Measurements from ENCODE around the gene GMPS.
A peak's percentile ranks its signal among the peaks of the same experiment; 100 is the strongest.
"Not testable (repeated sequence)": the region's sequence is repeated elsewhere in the genome, so short reads cannot be mapped to it uniquely, and the experiment has no call there.

Gene GMPS

GRCh38 chr3:155870133-155870944, at the start of gene GMPS:
Gene GMPS, plus strand, starts transcription at chr3:155870650. Its CDS starts 221 bp downstream, at chr3:155870871.
- DNase-seq: peak; percentile 80

- DNase-seq: not testable (repeated sequence)
Measured at GRCh38 chr3:155828490-155829098, 41.9 kb upstream of the GMPS start.

GRCh38 chr3:155835341-155836071, 34.9 kb upstream of the GMPS start:
- no peak for DNase-seq

GRCh38 chr3:155843569-155843968, 26.9 kb upstream of the GMPS start:
- no peak for DNase-seq

GRCh38 chr3:155846119-155846518, 24.3 kb upstream of the GMPS start:
- DNase-seq: no peak

GRCh38 chr3:155847993-155848392, 22.5 kb upstream of the GMPS start:
- DNase-seq: no peak

- DNase-seq: not testable (repeated sequence)
Measured at GRCh38 chr3:155849404-155849803, 21.0 kb upstream of the GMPS start.

- no peak for DNase-seq
Measured at GRCh38 chr3:155852341-155852740, 18.1 kb upstream of the GMPS start.

GRCh38 chr3:155853214-155854140, 17.0 kb upstream of the GMPS start:
- no peak for DNase-seq

- DNase-seq: peak; percentile 97
Measured at GRCh38 chr3:155854141-155854940, 16.1 kb upstream of the GMPS start, which contains the start of gene SLC33A1. Gene SLC33A1, minus strand, starts transcription at chr3:155854427. Its CDS starts 430 bp downstream, at chr3:155853997.

GRCh38 chr3:155859859-155860258, 10.6 kb upstream of the GMPS start:
- no peak for DNase-seq

GRCh38 chr3:155860424-155860823, 10.0 kb upstream of the GMPS start:
- not testable (repeated sequence) for DNase-seq

GRCh38 chr3:155861476-155862183, 8.8 kb upstream of the GMPS start:
- DNase-seq: no peak

GRCh38 chr3:155862290-155862982, 8.0 kb upstream of the GMPS start:
- DNase-seq: not testable (repeated sequence)

GRCh38 chr3:155863072-155863784, 7.2 kb upstream of the GMPS start:
- DNase-seq: no peak

- no peak for DNase-seq
Measured at GRCh38 chr3:155869691-155870090, 759 bp upstream of the GMPS start.

- no peak for DNase-seq
Measured at GRCh38 chr3:155870945-155871745, 695 bp downstream of the GMPS start.

GRCh38 chr3:155871746-155872158, 1.3 kb downstream of the GMPS start:
- DNase-seq: no peak
